HFF-Myc (cell line): ENCODE data around the gene SIMC1.

ENCODE experiments used
- DNase-seq: peaks from one replicate; pipeline ENCODE4 v3.0.0-alpha.2; 2011; ENCODE audit warnings: low read depth; ENCODE audit errors: extremely low read depth
- H3K4me3 ChIP-seq: replicated peaks from 2 replicates; pipeline ENCODE4 v1.5.1; 2011; ENCODE audit warnings: low read depth, mild to moderate bottlenecking, control low read depth, low read length
- TF ChIP-seq, protein P1 (sequence below): IDR thresholded peaks from 2 replicates; pipeline ENCODE4 v1.5.1; 2012; ENCODE audit warnings: mild to moderate bottlenecking, low read depth, low read length, control low read depth; ENCODE audit errors: missing control alignments

The SIMC1 gene

DNA sequence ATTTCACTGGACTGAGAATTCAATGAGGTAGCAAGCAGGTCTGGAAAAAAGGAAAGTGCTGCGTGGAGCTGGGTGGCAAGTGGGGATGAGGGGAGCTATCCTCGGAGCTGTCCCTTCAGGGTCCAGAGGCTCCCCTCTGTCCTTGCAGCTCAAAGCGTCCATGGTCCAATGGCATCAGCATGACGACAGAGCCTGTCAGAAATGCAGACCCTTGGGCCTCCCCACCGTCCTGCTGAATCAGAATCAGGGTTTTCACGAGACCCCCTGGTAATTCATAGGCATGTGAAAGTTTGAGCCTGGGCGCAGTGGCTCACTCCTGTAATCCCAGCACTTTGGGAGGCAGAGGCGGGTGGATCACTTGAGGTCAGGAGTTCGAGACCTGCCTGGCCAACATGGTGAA lies 155.9 kb downstream of the SIMC1 start:
- no peak for DNase-seq
- no peak overlapping the region for H3K4me3 ChIP-seq
- TF ChIP-seq, protein P1, sequence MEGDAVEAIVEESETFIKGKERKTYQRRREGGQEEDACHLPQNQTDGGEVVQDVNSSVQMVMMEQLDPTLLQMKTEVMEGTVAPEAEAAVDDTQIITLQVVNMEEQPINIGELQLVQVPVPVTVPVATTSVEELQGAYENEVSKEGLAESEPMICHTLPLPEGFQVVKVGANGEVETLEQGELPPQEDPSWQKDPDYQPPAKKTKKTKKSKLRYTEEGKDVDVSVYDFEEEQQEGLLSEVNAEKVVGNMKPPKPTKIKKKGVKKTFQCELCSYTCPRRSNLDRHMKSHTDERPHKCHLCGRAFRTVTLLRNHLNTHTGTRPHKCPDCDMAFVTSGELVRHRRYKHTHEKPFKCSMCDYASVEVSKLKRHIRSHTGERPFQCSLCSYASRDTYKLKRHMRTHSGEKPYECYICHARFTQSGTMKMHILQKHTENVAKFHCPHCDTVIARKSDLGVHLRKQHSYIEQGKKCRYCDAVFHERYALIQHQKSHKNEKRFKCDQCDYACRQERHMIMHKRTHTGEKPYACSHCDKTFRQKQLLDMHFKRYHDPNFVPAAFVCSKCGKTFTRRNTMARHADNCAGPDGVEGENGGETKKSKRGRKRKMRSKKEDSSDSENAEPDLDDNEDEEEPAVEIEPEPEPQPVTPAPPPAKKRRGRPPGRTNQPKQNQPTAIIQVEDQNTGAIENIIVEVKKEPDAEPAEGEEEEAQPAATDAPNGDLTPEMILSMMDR = no peak

DNA sequence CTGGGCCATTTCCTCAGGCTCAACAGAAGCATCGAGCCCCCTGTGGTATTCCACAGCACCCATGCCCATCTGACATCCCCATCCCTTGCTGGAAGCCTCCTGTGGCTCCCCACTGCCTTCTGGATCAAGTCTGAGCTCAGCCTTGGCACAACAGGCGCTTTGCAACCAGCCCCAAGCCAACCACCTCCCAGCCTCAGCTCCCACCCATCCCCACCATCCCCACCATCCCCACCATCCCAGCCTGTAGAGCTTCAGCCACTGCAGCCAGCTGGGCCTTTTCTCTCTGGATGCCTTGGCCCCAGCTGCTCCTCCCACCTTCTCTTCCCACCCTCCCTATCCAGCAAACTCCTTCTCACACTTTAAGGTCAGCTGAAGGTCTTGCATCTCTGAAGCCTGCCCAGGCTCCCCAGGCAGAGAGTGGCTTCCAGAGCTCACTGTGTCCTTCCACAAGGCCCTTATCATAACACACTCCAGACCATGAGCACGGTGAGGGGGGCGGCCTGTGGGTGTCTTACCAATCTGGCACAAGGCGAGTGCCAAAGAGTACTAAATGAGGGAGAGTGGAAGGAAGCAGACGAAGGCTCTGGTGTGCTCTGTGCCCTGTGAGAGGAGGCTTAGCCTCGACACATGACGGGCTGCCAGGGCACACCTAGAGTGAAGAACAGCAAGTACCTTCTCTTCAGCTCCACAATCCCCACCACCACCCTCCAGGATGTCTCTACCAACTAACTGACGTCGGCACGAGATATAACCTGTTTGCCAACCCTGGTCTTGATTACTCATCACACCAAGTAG lies 156.9 kb downstream of the SIMC1 start:
- TF ChIP-seq, protein P1 = no peak
- no peak overlapping the region for H3K4me3 ChIP-seq
- no peak for DNase-seq
